GM12875 (cell line): ENCODE results near the gene DISC1.
"Not testable (repeated sequence)": the region's sequence is repeated elsewhere in the genome, so short reads cannot be mapped to it uniquely, and the experiment has no call there.

ENCODE experiments used
- H3K4me3 ChIP-seq: one replicate; pipeline ENCODE4 v1.5.1; 2011; ENCODE audit warnings: low read depth, low read length, control low read depth
- CTCF ChIP-seq: IDR thresholded peaks from 2 replicates; pipeline ENCODE4 v1.5.1; 2011; ENCODE audit warnings: low read depth, mild to moderate bottlenecking, control low read depth, inconsistent platforms, low read length, moderate library complexity, borderline replicate concordance; ENCODE audit not compliant: insufficient read depth

The DISC1 gene

GRCh38 chr1:231761747-231762541, 135.4 kb downstream of the DISC1 start:
- no peak for TF ChIP-seq CTCF
- no peak overlapping the region for H3K4me3 ChIP-seq

GRCh38 chr1:231763456-231763855, 136.9 kb downstream of the DISC1 start:
- no peak for TF ChIP-seq CTCF
- H3K4me3 ChIP-seq: no peak overlapping the region

GRCh38 chr1:231765825-231766224, 139.2 kb downstream of the DISC1 start:
- not testable (repeated sequence) for H3K4me3 ChIP-seq

GRCh38 chr1:231767471-231767870, 140.9 kb downstream of the DISC1 start:
- no peak overlapping the region for H3K4me3 ChIP-seq
- no peak for TF ChIP-seq CTCF

- no peak overlapping the region for H3K4me3 ChIP-seq
- TF ChIP-seq CTCF: no peak
Measured at GRCh38 chr1:231768416-231768815, 141.8 kb downstream of the DISC1 start.

- no peak overlapping the region for H3K4me3 ChIP-seq
- TF ChIP-seq CTCF: no peak
Measured at GRCh38 chr1:231770506-231771175, 144.1 kb downstream of the DISC1 start.

- no peak overlapping the region for H3K4me3 ChIP-seq
- TF ChIP-seq CTCF: no peak
Measured at GRCh38 chr1:231774719-231775335, 148.2 kb downstream of the DISC1 start.
